HUES48 (cell line): ENCODE measurements around the gene CRY2.

ENCODE experiments used
- H3K27ac ChIP-seq: one replicate; pipeline ENCODE4 v1.7.0; 2013; ENCODE audit warnings: low read depth, low read length, inconsistent platforms
- H3K27me3 ChIP-seq: 2 replicates; pipeline ENCODE4 v1.6.1; 2013; ENCODE audit warnings: mild to moderate bottlenecking, low read length; ENCODE audit not compliant: control insufficient read depth, insufficient read depth
- H3K36me3 ChIP-seq: 2 replicates; pipeline ENCODE4 v1.6.1; 2013; ENCODE audit warnings: low read length; ENCODE audit not compliant: control insufficient read depth, insufficient read depth
- H3K4me1 ChIP-seq: 2 replicates; pipeline ENCODE4 v1.6.1; 2013; ENCODE audit warnings: mild to moderate bottlenecking, low read length; ENCODE audit not compliant: control insufficient read depth, insufficient read depth
- H3K4me3 ChIP-seq: 2 replicates; pipeline ENCODE4 v1.5.1; 2013; ENCODE audit warnings: mild to moderate bottlenecking, low read depth, low read length
- H3K9ac ChIP-seq: 2 replicates; pipeline ENCODE4 v1.6.1; 2013; ENCODE audit warnings: mild to moderate bottlenecking, low read depth, low read length, moderate library complexity
- H3K9me3 ChIP-seq: 2 replicates; pipeline ENCODE4 v1.6.1; 2013; ENCODE audit warnings: low read length; ENCODE audit not compliant: control insufficient read depth, insufficient read depth

The CRY2 gene

GRCh38 chr11:45860764-45861510 lies 13.7 kb downstream of the CRY2 start:
- Histone ChIP-seq H3K4me1 (peaks cover 14% of the 10 kb centered on the region; the same call in 1 of the 2 replicates), H3K36me3 (peaks cover 64% of the 10 kb centered on the region), H3K9ac (no peak overlapping the region), H3K4me3 (no peak overlapping the region), H3K27me3 (no peaks in the 10 kb centered on the region), H3K9me3 (no peaks in the 10 kb centered on the region), H3K27ac (no peak overlapping the region)

GRCh38 chr11:45864041-45864440 lies 16.8 kb downstream of the CRY2 start:
- Histone ChIP-seq H3K27ac (no peak overlapping the region), H3K4me1 (peaks cover 4% of the 10 kb centered on the region; the same call in 1 of the 2 replicates), H3K36me3 (peaks cover 67% of the 10 kb centered on the region), H3K9me3 (no peaks in the 10 kb centered on the region), H3K4me3 (no peak overlapping the region), H3K9ac (no peak overlapping the region), H3K27me3 (no peaks in the 10 kb centered on the region)

GRCh38 chr11:45869551-45869950 lies 22.3 kb downstream of the CRY2 start:
- Histone ChIP-seq H3K9ac (no peak overlapping the region), H3K4me3 (no peak overlapping the region), H3K27me3 (no peaks in the 10 kb centered on the region), H3K36me3 (peaks cover 67% of the 10 kb centered on the region), H3K9me3 (no peaks in the 10 kb centered on the region), H3K27ac (no peak overlapping the region), H3K4me1 (no peaks in the 10 kb centered on the region)

- Histone ChIP-seq H3K9me3 (no peaks in the 10 kb centered on the region), H3K27ac (no peak overlapping the region), H3K9ac (no peak overlapping the region), H3K36me3 (peaks cover 63% of the 10 kb centered on the region), H3K4me1 (peaks cover 5% of the 10 kb centered on the region), H3K4me3 (no peak overlapping the region), H3K27me3 (no peaks in the 10 kb centered on the region)
These were observed 23.4 kb downstream of the CRY2 start for GRCh38 chr11:45870706-45871105.

GRCh38 chr11:45871638-45872037 lies 24.4 kb downstream of the CRY2 start:
- Histone ChIP-seq H3K4me1 (peaks cover 15% of the 10 kb centered on the region), H3K27ac (no peak overlapping the region), H3K36me3 (peaks cover 63% of the 10 kb centered on the region)

DNA sequence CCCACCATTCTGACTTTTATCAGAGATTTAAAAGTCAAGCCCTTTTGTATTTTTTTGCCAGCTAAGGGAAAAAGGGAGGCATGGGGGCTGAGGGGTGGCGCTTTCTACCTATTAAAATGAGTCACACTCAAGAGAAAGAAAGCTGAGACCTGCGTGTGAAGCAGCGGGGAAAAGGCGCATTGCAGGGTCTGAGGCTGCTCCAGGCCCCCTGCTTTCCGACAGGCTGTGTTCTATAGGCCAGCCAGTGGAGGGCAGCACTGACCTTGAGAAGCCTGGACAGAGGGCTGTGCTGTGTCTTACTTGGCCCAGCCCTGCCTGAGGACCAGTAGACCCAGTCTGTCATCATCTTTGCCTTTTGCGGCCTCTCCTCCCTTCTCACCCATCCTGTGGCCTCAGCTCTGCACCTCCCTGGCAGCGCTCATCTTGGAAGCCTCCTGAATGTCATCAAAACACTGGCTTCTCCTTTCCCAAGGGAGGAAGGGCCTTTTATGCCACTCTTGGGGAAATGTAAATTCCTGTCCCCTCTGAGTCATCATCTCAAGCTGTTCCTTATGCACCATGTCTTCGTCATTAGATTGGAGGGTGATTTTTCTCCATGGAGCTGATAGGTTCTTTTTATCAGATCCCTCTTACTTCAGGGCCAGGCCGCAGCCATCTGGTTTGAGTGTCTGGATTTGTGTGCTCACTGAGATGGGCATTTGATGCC lies 25.5 kb downstream of the CRY2 start:
- Histone ChIP-seq H3K9me3 (no peaks in the 10 kb centered on the region), H3K9ac (no peak overlapping the region), H3K4me3 (no peak overlapping the region), H3K36me3 (peaks cover 55% of the 10 kb centered on the region), H3K4me1 (peaks cover 18% of the 10 kb centered on the region), H3K27me3 (no peaks in the 10 kb centered on the region), H3K27ac (peak overlapping the region; percentile 29)

More at GRCh38 chr11:45871638-45872037, 24.4 kb downstream of the CRY2 start:
- Histone ChIP-seq H3K4me3 (no peak overlapping the region), H3K9ac (no peak overlapping the region), H3K27me3 (no peaks in the 10 kb centered on the region), H3K9me3 (no peaks in the 10 kb centered on the region)

GRCh38 chr11:45876401-45876800 lies 29.1 kb downstream of the CRY2 start:
- Histone ChIP-seq H3K9me3 (no peaks in the 10 kb centered on the region), H3K4me3 (no peak overlapping the region), H3K27ac (peak overlapping the region; percentile 15), H3K4me1 (peaks cover 18% of the 10 kb centered on the region), H3K36me3 (peaks cover 26% of the 10 kb centered on the region), H3K9ac (no peak overlapping the region), H3K27me3 (no peaks in the 10 kb centered on the region)

- Histone ChIP-seq H3K9ac (no peak overlapping the region), H3K4me3 (no peak overlapping the region), H3K36me3 (peaks cover 23% of the 10 kb centered on the region), H3K4me1 (peaks cover 18% of the 10 kb centered on the region), H3K27ac (no peak overlapping the region), H3K27me3 (no peaks in the 10 kb centered on the region), H3K9me3 (no peaks in the 10 kb centered on the region)
These were observed 29.9 kb downstream of the CRY2 start for GRCh38 chr11:45877221-45877620.

- H3K9ac ChIP-seq = no peak overlapping the region
These were observed 30.6 kb downstream of the CRY2 start for GRCh38 chr11:45877845-45878244.

DNA sequence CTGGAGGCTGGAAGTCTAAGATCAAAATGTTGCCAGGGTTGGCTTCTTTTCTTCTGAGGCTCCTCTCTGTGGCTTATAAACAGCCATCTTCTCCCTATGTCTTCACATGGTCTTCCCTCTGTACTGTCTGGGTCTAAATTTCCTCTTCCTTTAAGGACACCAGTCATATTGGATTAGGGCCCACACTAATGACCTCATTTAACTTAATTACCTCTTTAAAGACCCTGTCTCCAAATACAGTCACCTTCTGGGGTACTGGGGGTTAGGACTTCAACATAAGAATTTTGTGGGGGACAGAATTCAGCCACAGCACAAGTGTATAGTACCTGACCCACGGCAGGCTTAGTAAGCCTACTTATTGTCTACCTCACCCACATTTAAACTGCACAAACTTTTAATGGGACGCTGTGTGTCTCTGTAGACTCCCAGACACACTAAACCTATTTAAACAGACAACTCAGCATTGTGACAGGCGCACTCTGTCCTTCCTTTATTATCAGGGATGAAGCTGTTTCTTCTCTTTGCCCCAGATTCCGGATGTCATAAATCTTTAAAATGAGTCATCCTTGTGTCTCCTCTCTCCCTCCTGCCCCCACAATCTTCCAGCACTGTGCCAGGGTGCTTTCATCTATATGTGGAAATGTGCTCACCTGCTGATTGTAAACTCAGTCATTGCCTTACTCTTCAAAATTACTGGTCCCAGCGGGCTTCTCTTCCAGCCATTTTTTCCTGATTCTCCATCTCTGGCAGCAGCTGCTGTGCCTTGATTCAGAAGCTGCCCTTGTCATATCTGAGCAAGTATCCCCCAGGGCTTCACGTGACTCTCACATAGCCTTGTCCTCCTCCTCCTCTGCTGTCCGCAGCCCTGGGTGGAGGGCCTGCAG lies 32.8 kb downstream of the CRY2 start:
- Histone ChIP-seq H3K36me3 (peaks cover 16% of the 10 kb centered on the region; the same call in 1 of the 2 replicates), H3K4me1 (peaks cover 19% of the 10 kb centered on the region), H3K9ac (no peak overlapping the region), H3K4me3 (no peak overlapping the region), H3K9me3 (no peaks in the 10 kb centered on the region), H3K27me3 (peaks cover 4% of the 10 kb centered on the region; the same call in 1 of the 2 replicates), H3K27ac (no peak overlapping the region)

More at GRCh38 chr11:45877845-45878244, 30.6 kb downstream of the CRY2 start:
- no peaks in the 10 kb centered on the region for H3K27me3 ChIP-seq
- no peak overlapping the region for H3K27ac ChIP-seq
- H3K36me3 ChIP-seq = peaks cover 23% of the 10 kb centered on the region
- no peaks in the 10 kb centered on the region for H3K9me3 ChIP-seq
- H3K4me3 ChIP-seq = no peak overlapping the region
- H3K4me1 ChIP-seq = peaks cover 18% of the 10 kb centered on the region
